Astrocyte of the cerebellum (primary cell): ENCODE data around the gene ASCC2.
"Not testable (repeated sequence)": the region's sequence is repeated elsewhere in the genome, so short reads cannot be mapped to it uniquely, and the experiment has no call there.

Experiments used
- DNase-seq: peaks from one replicate; pipeline ENCODE4 v3.0.0-alpha.2; 2011; ENCODE audit warnings: low read depth
- H3K4me3 ChIP-seq: 2 replicates; pipeline ENCODE4 v1.5.1; 2011; ENCODE audit warnings: mild to moderate bottlenecking, low read depth, low read length, moderate library complexity
- in situ Hi-C: cut with HindIII; loops from 2 replicates; pipeline ENCODE4 v1.10.0; 2017; ENCODE audit warnings: low sequenced_read_pairs
- TF ChIP-seq, protein P1 (sequence below): IDR thresholded peaks from 2 replicates; pipeline ENCODE4 v1.5.1; 2012; ENCODE audit warnings: low read length, low read depth, moderate library complexity, mild to moderate bottlenecking; ENCODE audit errors: missing control alignments

ASCC2 gene

DNA sequence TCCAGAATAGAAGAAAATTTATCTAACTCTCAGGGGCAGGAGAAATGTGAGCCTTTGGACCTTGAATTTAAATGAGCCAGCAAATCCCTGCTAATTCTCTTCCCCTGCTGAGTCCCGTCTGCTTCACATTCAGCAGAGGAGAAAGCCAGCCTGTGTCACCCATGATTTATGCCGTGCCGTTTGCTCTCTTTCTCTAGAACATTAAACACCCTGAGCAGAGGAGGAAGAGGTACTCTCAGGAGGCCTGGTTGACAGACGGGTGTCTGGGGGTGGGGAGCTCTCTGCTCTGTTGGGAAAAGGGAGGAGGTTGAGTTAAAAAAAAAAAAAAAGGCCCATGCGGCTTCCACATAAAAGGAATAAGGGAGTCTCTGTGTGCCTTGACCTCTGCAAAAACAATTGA, 33.6 kb upstream of the ASCC2 start:
- no peak for DNase-seq
- in situ Hi-C loops = no loop called here
- H3K4me3 ChIP-seq = no peak overlapping the region
- TF ChIP-seq, protein P1, sequence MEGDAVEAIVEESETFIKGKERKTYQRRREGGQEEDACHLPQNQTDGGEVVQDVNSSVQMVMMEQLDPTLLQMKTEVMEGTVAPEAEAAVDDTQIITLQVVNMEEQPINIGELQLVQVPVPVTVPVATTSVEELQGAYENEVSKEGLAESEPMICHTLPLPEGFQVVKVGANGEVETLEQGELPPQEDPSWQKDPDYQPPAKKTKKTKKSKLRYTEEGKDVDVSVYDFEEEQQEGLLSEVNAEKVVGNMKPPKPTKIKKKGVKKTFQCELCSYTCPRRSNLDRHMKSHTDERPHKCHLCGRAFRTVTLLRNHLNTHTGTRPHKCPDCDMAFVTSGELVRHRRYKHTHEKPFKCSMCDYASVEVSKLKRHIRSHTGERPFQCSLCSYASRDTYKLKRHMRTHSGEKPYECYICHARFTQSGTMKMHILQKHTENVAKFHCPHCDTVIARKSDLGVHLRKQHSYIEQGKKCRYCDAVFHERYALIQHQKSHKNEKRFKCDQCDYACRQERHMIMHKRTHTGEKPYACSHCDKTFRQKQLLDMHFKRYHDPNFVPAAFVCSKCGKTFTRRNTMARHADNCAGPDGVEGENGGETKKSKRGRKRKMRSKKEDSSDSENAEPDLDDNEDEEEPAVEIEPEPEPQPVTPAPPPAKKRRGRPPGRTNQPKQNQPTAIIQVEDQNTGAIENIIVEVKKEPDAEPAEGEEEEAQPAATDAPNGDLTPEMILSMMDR = no peak

- DNase-seq = no peak
- in situ Hi-C loops = no loop called here
- TF ChIP-seq, protein P1 = no peak
- no peak overlapping the region for H3K4me3 ChIP-seq
These were observed 32.5 kb upstream of the ASCC2 start for GRCh38 chr22:29870574-29870973.

DNA sequence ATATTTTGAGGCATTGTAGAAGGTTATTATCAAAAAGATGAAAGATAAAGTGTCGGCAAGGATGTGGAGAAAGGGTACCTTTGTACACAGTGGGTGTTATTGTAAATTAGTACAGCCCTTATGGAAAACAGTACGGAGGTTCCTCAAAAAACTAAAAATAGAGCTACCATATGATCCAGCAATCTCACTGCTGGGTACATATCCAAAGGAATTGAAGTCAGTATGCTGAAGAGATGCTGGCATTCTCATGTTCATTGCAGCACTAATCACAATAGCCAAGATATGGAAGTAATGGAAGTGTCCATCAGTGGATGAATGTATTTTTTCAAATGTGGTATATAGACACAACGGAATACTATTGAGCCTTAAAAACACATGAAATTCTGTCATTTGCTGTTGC, 29.8 kb upstream of the ASCC2 start:
- H3K4me3 ChIP-seq = no peak overlapping the region
- in situ Hi-C loops = no loop called here
- DNase-seq = no peak
- TF ChIP-seq, protein P1 = no peak

DNA sequence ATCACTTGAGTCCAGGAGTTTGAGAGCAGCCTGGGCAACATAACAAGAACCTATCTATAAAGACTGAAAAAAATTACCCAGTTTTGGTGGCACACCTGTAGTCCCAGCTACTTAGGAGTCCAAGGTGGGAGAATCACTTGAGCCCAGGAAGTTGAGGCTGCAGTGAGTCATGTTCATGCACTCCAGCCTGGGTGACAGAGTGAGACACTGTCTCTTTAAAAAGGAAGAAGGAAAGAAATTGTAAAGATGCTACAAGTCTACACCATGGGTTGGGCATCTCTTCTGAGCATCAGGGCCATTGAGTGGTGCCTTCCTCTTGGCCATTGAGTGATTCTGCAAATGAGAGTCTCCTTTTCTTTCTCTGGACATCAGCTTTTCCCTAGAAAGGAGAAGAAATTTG, 29.2 kb upstream of the ASCC2 start:
- no peak overlapping the region for H3K4me3 ChIP-seq
- DNase-seq = no peak
- in situ Hi-C loops = no loop called here
- TF ChIP-seq, protein P1 = no peak

DNA sequence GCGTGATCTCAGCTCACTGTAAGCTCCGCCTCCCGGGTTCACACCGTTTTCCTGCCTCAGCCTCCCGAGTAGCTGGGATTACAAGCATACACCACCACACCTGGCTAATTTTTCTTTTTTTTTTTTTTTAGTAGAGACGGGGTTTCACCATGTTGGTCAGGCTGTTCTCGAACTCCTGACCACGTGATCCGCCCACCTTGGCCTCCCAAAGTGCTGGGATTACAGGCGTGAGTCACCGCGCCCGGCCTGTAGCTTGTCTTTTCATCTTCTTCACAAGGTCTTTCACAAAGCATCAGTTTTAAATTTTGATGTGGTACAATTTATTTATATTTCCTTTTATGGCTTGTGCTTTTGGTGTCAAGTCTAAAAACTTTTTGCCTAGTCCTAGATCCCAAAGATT, 27.5 kb upstream of the ASCC2 start:
- DNase-seq, H3K4me3 ChIP-seq, in situ Hi-C loops: not testable (repeated sequence)

DNA sequence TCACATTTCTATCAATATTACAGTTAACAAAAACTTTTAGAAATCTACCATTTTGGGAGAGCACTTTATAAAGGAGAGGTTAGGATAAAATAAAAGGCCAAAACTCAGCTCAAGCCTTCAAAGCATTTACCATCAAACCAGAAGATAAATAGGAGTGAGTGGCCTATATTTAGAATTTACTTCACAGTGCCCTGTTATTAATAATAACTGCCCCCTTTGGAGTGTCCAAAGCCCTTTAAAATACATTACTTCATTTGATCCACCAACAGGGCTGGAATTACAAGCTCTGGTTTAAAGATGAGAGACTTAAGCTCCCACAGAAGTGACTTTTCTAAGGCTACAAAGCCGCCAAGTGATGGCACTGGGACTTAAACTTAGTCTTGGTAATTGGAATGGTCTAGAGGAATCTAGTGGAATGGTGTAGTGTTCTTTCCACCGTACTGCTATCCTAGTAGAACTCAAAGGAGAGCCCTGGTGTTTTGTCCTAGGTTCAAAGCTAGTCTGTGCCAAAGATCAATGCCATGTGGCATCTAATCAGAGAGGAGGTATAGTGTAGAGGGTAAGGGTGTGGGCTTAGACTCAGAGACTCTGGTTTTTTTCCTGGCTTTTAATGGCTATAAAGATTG, 23.7 kb upstream of the ASCC2 start:
- H3K4me3 ChIP-seq = no peak overlapping the region
- TF ChIP-seq, protein P1 = no peak
- in situ Hi-C loops = no loop called here
- no peak for DNase-seq

DNA sequence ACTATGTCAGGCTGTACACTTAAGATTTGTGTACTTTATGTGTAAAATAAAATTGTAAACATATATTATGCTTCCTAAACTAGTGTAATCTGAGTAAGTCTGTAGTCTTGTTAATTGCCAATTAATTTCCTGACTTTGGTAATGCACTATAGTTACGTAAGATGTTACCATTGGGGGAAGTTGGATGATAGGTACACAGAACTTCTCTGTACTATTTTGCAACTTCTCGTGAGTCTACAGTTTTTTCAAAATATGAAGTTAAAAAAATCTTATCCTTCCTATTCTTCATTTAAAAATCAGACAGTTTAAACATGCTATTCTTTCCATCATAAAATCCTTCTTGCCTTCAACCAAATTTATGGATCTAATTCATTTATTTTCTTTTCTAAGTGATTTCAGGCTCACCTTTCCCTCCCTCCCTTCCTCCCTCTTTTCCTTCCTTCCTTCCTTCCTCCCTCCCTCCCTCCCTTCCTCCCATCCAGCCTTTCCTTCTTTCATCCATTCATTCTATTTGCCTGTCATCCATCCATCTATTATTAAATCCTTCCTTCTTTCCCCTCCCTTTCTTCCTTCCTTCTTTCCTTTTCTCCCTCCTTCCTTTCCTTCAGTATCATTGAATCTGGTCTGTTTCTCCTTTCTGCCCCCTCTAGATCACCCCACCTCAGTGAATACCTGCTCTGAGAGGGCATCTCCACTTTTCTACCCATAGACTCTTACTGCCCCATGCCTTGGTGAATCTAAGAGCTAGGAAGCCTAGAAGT, 22.1 kb upstream of the ASCC2 start:
- in situ Hi-C loops = no loop called here
- TF ChIP-seq, protein P1 = no peak
- DNase-seq = no peak
- no peak overlapping the region for H3K4me3 ChIP-seq

GRCh38 chr22:29859030-29859429, 21.0 kb upstream of the ASCC2 start:
- in situ Hi-C loops, H3K4me3 ChIP-seq: not testable (repeated sequence)

More at GRCh38 chr22:29859030-29859429, 21.0 kb upstream of the ASCC2 start:
- DNase-seq = not testable (repeated sequence)
